ENCODE results near the gene CCNQ.

Gene CCNQ

GRCh38 chrX:153599192-153600031 is 473 bp upstream of the CCNQ start:
- TF ChIP-seq, protein P1, sequence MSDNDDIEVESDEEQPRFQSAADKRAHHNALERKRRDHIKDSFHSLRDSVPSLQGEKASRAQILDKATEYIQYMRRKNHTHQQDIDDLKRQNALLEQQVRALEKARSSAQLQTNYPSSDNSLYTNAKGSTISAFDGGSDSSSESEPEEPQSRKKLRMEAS (IDR thresholded peaks at IDR 0.05) = no peak
- TF ChIP-seq TAF1 (IDR thresholded peaks at IDR 0.05; ENCODE audit: low read depth) = peak; percentile 35; the same call in 1 of the 2 replicates

- TF ChIP-seq TCF12 (IDR thresholded peaks at IDR 0.05; ENCODE audit: low read depth) (no peak), FOXM1 (IDR thresholded peaks at IDR 0.05; ENCODE audit: borderline replicate concordance, low read depth) (no peak), NFIC (IDR thresholded peaks at IDR 0.05) (no peak), CREB1 (IDR thresholded peaks at IDR 0.05; ENCODE audit: low read depth) (no peak), ZBTB7A (IDR thresholded peaks at IDR 0.05; ENCODE audit: low read depth) (no peak), EP300 (IDR thresholded peaks at IDR 0.05; ENCODE audit: borderline replicate concordance) (no peak), TAF1 (IDR thresholded peaks at IDR 0.05; ENCODE audit: low read depth) (no peak), YY1 (IDR thresholded peaks at IDR 0.05; ENCODE audit: low read depth) (no peak), EGR1 (IDR thresholded peaks at IDR 0.05) (no peak), REST (IDR thresholded peaks at IDR 0.05; ENCODE audit: low read depth) (no peak), RAD21 (IDR thresholded peaks at IDR 0.05; ENCODE audit: low read depth) (no peak), TEAD4 (IDR thresholded peaks at IDR 0.05) (no peak), USF1 (IDR thresholded peaks at IDR 0.05) (no peak), CEBPB (IDR thresholded peaks at IDR 0.05) (no peak)
- TF ChIP-seq, protein P1 (IDR thresholded peaks at IDR 0.05) = no peak
Measured at GRCh38 chrX:153596981-153597750, 1.8 kb downstream of the CCNQ start.

DNA sequence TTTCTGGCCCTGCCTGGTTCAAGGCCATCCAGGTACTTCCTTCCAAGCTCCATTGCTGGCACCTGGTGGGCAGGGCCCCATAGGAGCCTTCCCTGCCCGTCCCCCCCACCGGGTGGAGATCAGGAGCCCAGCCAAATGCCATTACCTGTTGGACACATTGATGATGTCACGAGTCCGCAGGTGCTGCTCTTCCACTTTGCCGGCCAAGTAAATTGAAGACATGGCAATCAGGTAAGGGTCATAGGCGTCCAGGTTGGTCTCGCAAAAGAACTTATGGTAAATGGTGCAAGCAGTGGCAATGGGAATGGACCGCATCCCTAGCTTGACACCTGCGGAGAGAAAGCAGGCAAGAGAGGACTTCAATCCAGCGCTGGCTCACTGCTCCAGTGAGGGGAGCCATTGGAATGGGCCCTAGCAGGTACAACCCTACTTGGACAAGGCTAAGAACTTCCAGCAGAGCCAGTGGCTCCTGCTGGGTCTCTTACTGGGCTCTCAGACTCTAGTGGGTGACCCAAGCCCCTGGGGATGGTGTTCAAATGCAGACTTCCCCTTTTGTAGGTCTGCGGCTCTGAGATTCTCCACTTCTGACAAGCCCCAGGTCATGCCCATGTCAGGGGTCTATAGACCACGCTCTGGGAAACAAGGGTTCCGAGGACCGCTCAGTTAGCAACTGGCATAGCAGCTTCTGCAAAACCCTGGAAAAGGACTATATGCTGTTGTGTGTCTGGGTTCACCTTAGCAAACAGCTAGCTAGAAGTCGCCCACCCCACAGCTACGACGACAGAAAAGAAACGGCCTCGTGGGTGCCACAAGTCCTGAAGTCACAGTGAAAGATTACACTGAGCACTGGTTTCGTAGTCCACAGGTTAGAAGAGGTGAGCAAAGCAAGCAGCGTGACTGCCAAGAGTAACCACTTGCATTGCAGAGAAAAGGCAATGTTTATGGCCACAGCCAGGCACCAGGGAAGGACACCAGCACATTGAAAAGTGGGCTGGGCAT is 2.8 kb downstream of the CCNQ start:
- TF ChIP-seq TCF12 (IDR thresholded peaks at IDR 0.05; ENCODE audit: low read depth) = no peak
- TF ChIP-seq TAF1 (IDR thresholded peaks at IDR 0.05; ENCODE audit: low read depth) = no peak
- no peak for TF ChIP-seq TEAD4 (IDR thresholded peaks at IDR 0.05)
- no peak for TF ChIP-seq REST (IDR thresholded peaks at IDR 0.05; ENCODE audit: low read depth)
- no peak for TF ChIP-seq CREB1 (IDR thresholded peaks at IDR 0.05; ENCODE audit: low read depth)
- TF ChIP-seq FOXM1 (IDR thresholded peaks at IDR 0.05; ENCODE audit: borderline replicate concordance, low read depth) = no peak
- no peak for TF ChIP-seq USF1 (IDR thresholded peaks at IDR 0.05)

DNA sequence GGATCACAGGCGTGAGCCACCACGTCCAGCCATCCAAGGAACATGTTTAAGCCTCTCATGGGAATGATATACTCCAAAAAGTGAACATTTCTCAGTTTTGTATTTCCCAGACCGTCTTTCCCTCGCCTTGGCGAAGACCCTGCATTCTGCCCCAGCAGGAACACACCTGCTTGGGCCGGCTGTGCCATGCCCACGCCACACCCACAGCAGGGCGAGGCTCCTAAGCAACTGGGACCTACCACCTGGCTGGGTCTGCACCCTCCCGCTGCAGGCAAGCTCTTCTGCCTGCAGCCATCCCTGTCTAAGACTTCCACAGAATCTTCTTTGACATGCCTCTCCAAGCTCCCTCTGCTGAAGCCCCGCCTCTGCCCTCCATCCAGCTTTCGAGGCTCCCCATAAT is 3.6 kb downstream of the CCNQ start:
- TF ChIP-seq TCF12 (IDR thresholded peaks at IDR 0.05; ENCODE audit: low read depth) = no peak
- no peak for TF ChIP-seq RAD21 (IDR thresholded peaks at IDR 0.05; ENCODE audit: low read depth)
- no peak for TF ChIP-seq EP300 (IDR thresholded peaks at IDR 0.05; ENCODE audit: borderline replicate concordance)
- no peak for TF ChIP-seq CEBPB (IDR thresholded peaks at IDR 0.05)
- no peak for TF ChIP-seq ZBTB7A (IDR thresholded peaks at IDR 0.05; ENCODE audit: low read depth)
- TF ChIP-seq EGR1 (IDR thresholded peaks at IDR 0.05) = no peak

All from Ishikawa (cell line).